NCI-H226 (cell line): ENCODE data around the gene PRKAG1.

ENCODE experiments used
- DNase-seq: peaks from one replicate; pipeline ENCODE4 v3.0.0-alpha.2; 2015

Gene PRKAG1

DNA sequence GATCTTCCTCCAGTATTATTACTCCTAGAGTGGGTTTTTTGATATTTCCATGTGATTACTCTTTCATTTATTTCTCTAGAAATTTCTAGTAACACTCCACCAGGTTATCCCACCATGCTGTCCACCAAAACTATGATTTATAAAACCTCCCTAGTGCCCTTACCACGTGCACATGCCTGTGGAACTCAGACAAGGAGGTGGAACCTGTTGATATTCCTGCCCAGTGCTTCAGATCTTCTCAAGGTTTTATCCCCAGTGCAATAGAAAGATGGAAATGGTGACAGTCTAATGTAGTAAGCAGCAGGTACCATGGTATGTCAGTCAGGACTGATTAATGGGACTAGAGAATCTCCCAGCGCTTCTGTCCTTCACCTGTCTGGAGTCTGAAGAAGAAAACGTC, 57.7 kb downstream of the PRKAG1 start:
- no peak for DNase-seq

DNA sequence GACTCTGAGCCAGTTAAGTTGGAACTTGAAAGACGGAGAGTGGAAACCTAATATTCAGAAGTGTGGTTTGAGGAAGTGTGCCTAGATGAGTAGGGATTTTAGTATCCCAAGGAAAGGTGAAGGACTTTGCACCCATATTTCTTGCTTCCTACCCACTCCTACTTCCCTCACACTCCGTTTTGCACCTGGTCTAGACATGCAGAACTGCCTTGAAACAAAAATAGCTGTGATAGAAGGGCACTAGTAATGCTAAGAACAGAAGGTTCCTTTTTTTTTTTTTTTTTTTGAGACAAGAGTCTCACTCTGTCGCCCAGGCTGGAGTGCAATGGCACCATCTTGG, 60.6 kb downstream of the PRKAG1 start:
- no peak for DNase-seq

DNA sequence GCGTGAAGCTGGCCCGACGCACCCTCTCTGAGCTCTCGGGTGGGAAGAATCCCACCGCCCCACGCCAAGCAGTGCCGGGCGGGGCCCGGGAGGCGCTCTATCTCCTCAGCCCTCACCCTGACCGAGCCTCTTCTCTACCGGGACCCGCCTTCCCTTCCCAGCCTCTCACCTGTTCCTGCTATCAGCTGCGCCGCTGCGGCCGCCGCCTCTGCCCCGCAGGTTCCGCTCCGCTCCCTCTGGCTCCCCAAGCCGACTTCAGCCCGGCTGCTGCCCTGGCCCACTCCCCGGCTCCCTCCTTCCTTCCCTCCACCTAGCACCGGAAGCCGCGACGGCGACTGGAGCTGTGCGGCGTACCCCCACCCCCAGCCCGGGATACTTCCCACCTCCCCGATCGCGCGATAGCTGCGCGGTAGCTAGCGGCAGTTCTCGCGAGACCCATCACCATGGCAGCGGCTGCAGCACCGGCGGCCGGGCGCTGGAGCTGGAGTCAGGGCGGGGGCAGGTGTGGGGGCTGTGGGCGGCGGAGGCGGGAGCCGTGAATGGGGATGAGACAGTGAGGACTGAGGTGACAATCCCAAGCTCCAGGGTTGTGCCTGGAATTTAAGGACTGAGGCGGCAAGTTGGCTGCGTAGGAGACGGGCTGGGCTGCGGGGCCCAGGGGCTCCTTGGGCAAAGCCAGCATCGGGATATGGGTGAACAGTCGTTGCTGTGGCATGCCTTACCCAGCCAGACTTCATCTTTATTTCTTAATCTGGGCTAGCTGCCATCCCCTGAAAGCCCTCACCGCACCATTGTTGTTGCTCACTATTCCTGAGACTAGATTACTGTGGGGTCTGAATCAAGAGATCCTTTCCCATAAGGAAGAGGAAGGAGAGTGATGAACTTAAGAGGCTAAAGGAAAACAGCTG, 61.2 kb downstream of the PRKAG1 start, which contains the start of gene ARF3:
Gene ARF3 (minus strand): TSS at position 347 of the 908 bp plus-strand sequence. CDS start 16,392 bp downstream, outside the sequence.
- peak; percentile 97 for DNase-seq

DNA sequence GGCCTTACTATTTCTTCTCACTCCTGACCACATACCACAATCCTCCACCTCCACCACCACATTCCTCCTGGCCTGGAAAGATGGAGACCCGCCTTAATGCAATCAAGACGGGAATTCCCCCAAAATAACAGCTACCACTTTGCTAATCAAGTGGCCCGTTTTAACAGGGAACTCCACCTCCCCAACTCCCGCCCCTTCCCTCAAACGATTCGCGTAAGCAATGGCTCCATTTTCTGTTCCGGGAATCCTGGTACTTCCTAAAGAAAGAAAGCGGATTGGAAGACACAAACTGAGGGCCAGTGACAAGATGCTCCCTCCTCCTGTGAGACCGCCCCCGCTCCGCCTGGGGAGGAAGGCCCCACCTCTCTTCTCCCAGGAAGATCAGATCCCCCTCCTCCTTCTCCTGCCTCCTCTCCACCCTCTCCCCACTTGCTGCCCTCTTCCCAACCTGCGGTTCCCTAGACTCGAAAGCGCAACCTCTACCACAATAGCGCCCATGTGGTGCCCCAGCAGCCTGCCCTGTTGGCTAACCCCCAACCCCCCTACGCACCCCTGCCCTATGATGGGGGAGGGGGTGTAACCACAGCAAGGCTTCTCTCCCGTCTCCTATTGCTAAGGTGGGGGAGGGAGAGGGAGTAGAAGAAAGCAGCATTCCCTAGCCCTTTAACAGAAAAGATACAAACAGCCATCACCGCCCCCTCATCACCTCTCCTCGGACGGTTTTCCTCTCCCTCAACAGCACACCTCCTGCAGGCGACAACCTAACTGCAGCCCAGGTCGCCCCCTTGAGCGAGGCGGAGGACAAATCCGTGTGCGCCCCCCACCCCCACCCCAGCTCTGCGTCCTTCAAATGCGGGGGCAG, 62.1 kb downstream of the PRKAG1 start:
- DNase-seq, result peak; percentile 99

DNA sequence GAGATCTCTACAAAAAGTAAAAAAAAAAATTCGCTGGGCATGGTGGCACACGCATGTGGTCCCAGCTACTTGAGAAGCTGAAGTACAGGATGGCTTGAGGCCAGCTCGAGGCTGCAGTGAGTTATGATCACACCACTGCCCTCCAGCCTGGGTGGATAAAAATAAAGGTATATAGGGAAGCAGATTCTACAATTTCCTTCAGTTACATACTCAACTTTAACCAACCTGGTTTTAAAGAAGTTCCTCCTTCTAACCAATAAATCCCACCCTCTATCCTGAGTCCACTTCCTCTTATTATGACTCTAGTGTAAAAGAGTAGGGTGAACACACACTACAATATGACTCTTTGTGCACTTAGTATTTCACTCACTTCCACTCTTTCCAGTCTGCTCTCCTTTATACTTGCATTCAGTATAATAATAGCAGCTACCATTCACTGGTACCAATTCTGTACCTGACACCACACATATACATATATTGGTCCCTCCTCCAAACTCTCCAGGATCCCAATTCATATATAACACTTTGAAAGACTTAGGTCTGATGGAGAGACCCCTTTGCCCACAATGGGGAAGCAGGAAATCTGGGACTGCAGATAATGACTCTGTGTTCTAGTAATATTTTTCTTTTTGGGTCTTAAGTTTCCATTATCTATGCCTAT, 63.6 kb downstream of the PRKAG1 start:
- no peak for DNase-seq

DNA sequence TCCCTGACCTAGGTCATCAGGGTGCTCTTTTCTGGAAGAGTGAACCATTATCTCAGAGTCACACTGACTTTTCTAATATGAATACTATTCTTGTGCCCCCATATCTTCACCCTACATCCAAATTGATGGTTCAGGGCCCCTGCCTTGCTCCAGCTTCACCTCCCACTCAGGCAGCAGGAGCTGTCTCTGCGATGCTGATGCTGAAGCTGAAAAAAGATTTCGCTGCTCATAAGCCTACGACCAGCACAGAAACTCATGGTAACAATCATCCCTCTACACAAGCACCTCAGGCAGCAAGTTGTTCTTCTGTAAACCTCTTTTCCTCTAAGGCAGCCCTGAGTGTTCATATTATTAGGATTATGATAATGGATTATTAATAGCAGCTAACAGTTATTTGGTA, 64.5 kb downstream of the PRKAG1 start:
- DNase-seq, result no peak

DNA sequence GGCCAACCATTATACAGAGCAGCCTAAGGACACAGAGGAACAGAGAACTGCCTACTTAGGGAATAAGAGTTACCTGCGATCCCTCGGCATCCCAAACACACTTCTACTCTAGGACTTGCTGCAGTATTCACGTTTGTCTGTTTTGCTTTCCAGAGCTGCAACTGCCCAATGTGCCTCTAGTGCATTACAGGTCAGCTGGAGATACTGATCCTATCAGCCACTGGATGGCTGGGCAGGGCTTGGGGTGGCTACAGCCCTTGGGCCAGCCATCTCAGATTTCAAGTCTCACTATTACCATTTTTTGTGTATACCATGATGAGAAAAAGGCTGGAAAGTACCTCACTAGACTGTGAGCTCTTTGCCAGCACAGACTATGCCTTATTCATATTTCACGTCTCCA, 65.9 kb downstream of the PRKAG1 start:
- no peak for DNase-seq
